NT2/D1 (cell line): ENCODE results near the gene SLC16A4.

ENCODE experiments used
- SUZ12 ChIP-seq: IDR thresholded peaks from 2 replicates; pipeline ENCODE4 v1.6.1; 2011; ENCODE audit not compliant: insufficient read length, insufficient read depth; ENCODE audit errors: extremely low read depth
- ZNF274 ChIP-seq: IDR thresholded peaks from 2 replicates; pipeline ENCODE4 v1.6.1; 2011; ENCODE audit warnings: mild to moderate bottlenecking, low read depth, low read length

DNA sequence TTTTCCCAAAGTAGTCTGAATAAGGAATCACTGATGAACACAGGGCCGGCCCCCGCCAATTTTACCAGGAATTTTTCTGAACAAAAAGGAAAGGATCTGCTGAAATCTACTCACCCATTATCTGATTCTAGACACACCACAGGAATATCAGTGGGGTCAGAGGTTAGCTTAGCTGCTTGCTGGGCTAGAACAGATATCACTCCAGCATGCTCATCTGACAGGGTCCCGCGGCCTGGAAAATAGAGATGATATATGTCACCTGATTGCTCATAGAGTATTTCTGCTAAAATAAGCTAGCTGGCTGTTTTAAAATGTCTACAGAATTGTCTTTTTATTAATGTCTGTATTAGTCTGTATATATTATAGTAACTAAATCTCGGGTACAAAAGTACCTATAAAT, 13.0 kb upstream of the SLC16A4 start:
- TF ChIP-seq ZNF274 (no peak), SUZ12 (no peak)
